Mesenteric fat pad (tissue), 1 donor: ENCODE measurements around the gene KAT8. TPM values are rescaled to one million over a fixed set of nuclear protein-coding genes. Genes with fewer than 3 reads are reported as not detected.

ENCODE experiments used
- DNase-seq: peaks from one replicate; pipeline ENCODE4 v3.0.0-alpha.2; 2020; ENCODE audit warnings: low spot score
- total RNA-seq: library from RNA; stranded (reverse); fragmentation: NEBNext Ultra II Directional; extraction: Animal tissue kit (Norgen Biotek cat#: 25700); gene quantifications from one replicate; pipeline ENCODE4 v1.2.1, GENCODE V29; 2021
- donor health status: DM: yes; HTN: yes; CAD: no.

KAT8 gene
- total RNA-seq, 1 donor from 2014 or later: 49.5 TPM

DNA sequence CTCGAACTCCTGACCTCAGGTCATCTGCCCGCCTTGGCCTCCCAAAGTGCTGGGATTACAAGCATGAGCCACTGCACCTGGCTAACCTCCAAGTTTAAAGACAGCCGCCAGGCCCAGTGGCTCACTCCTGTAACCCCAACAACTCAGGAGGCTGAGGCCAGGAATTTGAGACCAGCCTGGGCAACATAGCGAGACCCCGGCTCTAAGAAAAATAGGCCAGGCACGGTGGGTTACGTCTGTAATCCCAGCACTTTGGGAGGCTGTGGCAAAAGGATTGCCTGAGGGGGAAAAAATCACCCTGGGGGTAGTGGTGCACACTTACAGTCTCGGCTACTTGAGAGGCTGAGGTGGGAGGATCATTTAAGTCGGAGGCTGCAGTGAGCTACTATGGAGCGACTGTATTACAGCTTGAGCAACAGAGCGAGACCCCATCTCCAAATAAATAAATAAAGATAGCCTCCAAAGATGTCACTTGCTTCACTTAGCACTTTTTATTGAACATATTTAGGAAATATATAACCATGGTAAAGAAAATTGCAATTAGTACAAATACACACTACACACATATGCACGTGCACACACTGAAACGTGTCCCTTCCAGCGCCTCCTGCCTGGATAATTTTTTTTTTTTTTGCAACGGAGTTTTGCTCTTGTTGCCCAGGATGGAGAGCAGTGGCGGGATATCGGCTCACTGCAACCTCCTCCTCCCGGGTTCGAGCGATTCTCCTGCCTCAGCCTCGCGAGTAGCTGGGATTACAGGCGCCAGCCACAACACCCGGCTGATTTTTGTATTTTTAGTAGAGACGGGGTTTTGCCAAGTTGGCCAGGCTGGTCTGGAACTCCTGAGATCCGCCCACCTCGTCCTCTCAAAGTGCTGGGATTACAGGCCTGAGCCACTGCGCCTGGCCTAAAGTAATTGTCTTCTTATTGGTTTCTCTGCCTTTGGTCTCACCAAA, 10.7 kb upstream of the KAT8 start:
- DNase-seq: no peak

- no peak for DNase-seq
Observed at GRCh38 chr16:31107465-31107867, 10.0 kb upstream of the KAT8 start.

DNA sequence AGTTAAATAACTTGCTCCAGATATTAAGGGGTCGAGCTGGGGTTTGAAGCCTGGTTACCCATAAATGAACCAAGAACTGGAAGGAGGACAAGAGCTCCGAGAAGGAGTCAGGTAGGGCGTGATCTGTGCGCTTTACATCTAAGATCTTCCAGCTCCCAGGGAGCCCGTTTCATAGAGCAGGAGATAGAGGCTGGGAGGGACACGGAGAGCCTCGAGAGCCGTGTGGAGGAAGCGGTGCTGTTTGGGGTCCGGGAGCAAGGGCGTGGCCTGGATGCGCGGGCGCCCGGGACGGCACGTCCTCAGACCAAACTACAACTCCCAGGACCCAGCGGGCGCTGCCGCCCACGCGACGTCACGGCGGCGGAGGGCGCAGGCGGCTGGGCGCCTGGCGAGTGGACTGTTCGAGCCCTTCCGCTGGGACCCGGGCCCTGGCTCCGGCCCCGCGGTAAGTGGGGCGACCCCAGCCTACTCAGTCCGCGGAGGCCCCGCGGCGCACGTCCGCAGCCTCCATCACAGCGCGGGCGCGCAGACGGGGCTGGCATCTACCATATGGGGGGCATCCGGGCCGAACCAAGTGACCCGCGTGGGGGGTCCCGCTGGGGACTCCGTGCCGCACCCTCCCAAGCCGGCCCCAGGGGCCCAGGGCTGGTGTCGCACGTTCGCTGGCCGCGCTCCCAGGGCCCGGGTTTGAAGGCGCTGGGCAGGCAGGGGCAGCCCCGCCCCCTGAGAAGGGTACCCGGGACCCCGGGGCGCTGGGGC, 9.2 kb upstream of the KAT8 start, which contains the start of gene BCKDK:
Gene BCKDK, plus strand, starts transcription at position 352 of the 759 bp plus-strand sequence. CDS start 838 bp downstream, outside the sequence.
- no peak for DNase-seq

GRCh38 chr16:31108794-31109558, 8.5 kb upstream of the KAT8 start:
- DNase-seq: no peak

- DNase-seq: no peak
Observed at GRCh38 chr16:31109622-31110021, 7.8 kb upstream of the KAT8 start.

GRCh38 chr16:31110106-31111034, 7.1 kb upstream of the KAT8 start:
- no peak for DNase-seq

DNA sequence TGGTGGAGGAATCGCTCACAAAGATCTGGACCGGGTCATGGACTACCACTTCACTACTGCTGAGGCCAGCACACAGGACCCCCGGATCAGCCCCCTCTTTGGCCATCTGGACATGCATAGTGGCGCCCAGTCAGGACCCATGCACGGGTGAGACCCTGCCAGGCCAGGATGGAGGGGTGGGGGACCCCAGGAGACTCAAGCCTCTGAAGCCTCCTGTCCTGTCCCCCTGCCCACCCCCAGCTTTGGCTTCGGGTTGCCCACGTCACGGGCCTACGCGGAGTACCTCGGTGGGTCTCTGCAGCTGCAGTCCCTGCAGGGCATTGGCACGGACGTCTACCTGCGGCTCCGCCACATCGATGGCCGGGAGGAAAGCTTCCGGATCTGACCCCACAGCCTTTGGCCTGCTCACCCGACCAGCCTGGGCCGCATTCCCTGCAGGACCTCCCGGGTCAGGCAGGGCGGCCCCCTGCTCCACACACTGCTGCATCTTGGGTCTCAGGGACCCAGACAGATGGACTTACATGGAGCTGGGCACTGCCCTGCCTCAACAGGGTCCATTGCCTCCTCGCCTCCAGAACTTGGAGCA, 5.5 kb upstream of the KAT8 start:
- no peak for DNase-seq

- DNase-seq: no peak
Observed at GRCh38 chr16:31112711-31113110, 4.8 kb upstream of the KAT8 start.

GRCh38 chr16:31113121-31114120, 4.0 kb upstream of the KAT8 start:
- DNase-seq: no peak

DNA sequence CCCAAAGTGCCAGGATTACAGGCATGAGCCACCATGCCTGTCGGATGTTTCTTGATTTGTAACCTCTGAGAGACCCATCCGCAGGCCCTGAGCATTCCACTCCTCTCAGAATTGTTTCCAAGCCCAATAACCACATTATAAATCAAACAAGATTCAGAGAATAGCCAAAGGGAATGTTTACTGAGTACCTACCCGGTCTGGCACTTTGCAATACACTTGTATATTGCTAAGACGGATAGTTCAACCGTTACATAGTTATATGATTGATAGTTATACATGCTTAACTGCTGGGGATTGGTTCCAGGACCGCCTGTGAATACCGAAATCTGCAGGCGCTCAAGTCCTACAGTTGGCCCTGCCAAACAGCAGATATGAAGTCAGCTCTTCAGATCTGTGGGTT, 3.0 kb upstream of the KAT8 start:
- no peak for DNase-seq

GRCh38 chr16:31118223-31119155, 1.0 kb downstream of the KAT8 start:
- DNase-seq: no peak

- no peak for DNase-seq
Observed at GRCh38 chr16:31120129-31120528, 2.7 kb downstream of the KAT8 start.

- DNase-seq: no peak
Observed at GRCh38 chr16:31125844-31126243, 8.4 kb downstream of the KAT8 start.

GRCh38 chr16:31127182-31127581, 9.7 kb downstream of the KAT8 start:
- DNase-seq: no peak

DNA sequence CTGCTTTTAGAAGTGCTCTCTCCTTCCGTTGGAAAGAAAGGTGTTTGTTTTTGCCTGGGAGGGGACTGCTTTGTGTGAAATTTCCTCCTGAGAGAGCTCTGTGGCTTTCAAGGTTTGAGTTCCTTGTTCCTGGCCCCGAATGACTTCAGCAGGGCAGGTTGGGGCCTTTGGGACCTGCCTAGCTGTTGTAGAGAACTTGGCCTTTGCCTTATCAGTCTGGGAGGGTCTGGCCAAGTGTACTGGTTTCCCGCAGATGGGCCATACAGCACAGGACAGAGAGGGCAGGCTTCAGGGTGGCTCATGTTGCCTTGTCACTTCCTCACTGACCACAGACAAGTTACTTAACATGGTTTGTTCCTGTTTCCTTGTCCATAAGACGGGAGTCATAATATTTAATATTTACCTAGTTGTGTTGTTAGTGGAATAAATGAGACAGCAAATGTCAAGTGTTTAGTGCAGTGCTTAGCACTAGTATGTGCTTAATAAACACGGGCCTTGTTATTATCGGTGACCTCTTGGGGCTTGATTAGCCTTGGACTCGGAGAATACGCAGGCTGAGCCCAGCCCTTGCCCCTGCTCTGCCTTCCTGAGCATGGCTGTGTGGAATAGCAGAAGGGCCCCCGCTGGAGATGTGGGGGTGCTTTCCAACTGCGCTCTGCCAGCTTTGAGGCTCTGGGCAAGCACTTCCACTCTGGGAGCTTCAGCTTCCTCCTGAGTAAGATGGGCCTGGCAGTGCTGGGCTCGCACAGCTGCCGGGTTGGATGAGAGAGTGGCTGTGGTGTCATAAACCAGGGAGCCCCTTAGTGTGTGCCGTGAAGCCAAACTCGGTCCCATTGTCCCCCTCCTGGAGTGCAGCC, 11.5 kb downstream of the KAT8 start:
- no peak for DNase-seq

DNA sequence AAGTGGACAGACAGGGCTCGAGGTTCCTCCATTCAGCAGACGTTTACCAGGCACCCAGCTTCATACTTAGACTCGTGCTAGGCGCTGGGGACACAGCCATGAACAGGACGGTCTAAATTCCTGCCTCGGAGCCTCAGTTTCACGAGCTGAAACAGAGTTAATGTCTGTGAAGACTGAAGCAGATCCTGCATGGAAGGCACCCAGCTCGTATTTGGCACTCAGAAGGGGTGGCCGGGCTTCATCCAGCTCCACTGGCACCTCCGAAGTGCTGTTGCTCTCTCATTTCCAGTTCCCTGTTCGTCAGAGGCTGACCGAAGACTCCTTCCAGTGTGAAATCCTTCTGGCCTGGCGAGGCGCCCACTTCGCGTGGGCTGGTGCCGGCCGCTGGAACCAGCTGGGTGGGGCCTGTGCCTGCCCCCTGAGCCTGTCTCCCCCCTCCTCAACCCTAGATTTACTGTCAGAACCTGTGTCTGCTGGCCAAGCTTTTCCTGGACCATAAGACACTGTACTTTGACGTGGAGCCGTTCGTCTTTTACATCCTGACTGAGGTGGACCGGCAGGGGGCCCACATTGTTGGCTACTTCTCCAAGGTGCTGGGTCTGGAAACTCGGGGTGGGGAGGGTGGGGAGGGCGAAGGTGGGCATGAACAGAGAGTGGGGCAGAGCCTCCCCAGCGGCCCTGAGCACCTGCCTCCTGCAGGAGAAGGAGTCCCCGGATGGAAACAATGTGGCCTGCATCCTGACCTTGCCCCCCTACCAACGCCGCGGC, 12.3 kb downstream of the KAT8 start:
- no peak for DNase-seq
